Ascending aorta (tissue), 1 donor: ENCODE data around the gene RAET1E. TPM values are rescaled to one million over a fixed set of nuclear protein-coding genes. Genes with fewer than 3 reads are reported as not detected.

Experiments used
- total RNA-seq: library from RNA; depleted of rRNA; stranded (reverse); fragments of >200 nt; gene quantifications from one replicate; pipeline ENCODE4 v1.1.0, GENCODE V29; 2016

Gene RAET1E
- total RNA-seq, 1 donor from 2014 or later = not detected

Other genes with a start within 250 kb of the RAET1E start
- 0.64 TPM for gene KATNA1, start 249.4 kb downstream of the RAET1E start, total RNA-seq
- gene LATS1, start 180.0 kb downstream of the RAET1E start, total RNA-seq = 11.9 TPM
- gene NUP43, start 151.6 kb downstream of the RAET1E start, total RNA-seq = 2.9 TPM
- 23.5 TPM for gene PCMT1, start 148.4 kb downstream of the RAET1E start, total RNA-seq
- gene LRP11, start 33.8 kb downstream of the RAET1E start, total RNA-seq = 39.1 TPM
- not detected for gene RAET1G, start 25.0 kb upstream of the RAET1E start, total RNA-seq
- gene ULBP2, start 43.9 kb upstream of the RAET1E start, total RNA-seq = not detected
- 3.8 TPM for gene ULBP1, start 65.8 kb upstream of the RAET1E start, total RNA-seq
- gene RAET1L, start 127.4 kb upstream of the RAET1E start, total RNA-seq = not detected
- gene ULBP3, start 171.0 kb upstream of the RAET1E start, total RNA-seq = 24.2 TPM
- gene PPP1R14C, start 244.9 kb upstream of the RAET1E start, total RNA-seq = not detected